ENCODE results near the gene CD300H.

DNA sequence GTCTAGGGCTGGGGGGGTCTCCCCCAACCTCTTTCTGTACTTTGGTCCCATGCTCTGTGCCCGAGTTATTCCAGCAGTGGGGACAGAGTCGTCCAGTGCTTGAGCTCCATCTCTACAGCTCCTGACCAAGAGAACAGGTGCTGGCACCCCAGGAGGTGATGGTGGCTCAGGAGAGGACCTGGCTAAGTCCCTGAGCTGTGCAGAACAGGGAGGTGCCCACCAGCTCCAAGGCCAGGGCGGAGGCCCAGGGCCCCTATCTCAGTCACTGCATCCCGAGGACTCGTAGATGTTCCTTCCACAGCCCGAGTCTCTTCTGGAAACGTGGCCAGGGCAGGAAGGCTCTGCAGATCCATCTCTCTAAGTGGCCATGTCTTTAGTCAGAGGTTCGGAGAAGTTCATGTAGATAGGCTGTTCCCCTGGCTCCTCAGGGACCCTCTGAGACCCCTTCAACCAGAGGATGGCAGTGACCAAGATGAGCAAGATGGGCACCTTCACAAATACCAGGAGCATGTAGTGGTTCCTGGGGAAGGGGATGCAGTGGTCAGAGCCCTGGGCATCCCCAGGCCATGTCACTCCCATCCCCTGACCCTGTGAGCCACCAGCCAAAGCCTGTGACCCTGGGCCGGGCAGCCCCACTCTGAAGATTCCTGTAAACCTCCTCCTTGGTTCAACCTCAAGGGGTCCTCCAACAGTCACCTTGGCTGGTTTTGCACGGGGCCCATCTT is 44.8 kb downstream of the CD300H start:
- TF ChIP-seq EZH2 (IDR thresholded peaks at IDR 0.05; ENCODE audit: borderline replicate concordance, low read depth, low read length, poor library complexity, severe bottlenecking), result no peak
- TF ChIP-seq, protein P1, sequence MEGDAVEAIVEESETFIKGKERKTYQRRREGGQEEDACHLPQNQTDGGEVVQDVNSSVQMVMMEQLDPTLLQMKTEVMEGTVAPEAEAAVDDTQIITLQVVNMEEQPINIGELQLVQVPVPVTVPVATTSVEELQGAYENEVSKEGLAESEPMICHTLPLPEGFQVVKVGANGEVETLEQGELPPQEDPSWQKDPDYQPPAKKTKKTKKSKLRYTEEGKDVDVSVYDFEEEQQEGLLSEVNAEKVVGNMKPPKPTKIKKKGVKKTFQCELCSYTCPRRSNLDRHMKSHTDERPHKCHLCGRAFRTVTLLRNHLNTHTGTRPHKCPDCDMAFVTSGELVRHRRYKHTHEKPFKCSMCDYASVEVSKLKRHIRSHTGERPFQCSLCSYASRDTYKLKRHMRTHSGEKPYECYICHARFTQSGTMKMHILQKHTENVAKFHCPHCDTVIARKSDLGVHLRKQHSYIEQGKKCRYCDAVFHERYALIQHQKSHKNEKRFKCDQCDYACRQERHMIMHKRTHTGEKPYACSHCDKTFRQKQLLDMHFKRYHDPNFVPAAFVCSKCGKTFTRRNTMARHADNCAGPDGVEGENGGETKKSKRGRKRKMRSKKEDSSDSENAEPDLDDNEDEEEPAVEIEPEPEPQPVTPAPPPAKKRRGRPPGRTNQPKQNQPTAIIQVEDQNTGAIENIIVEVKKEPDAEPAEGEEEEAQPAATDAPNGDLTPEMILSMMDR (conservative IDR thresholded peaks at IDR 0.05; ENCODE audit: low read depth, low read length), result no peak
